Cardiac fibroblast (primary cell): Measurements from ENCODE around the gene ZBTB20.

ENCODE experiments used
- DNase-seq, 2 donors: peaks; one replicate each; pipeline versions ENCODE4 v3.0.0 to v3.0.0-alpha.2; 2010; ENCODE audit warnings: low read depth in 2 of 2
- H3K4me3 ChIP-seq, 2 donors: replicated peaks in 1 of 2; 1 replicate in 1 of 2; 2 replicates in 1 of 2; pipeline ENCODE4 v1.5.1; 2011; ENCODE audit warnings: low read depth in 2 of 2, low read length in 2 of 2, mild to moderate bottlenecking in 2 of 2, moderate library complexity in 1 of 2
- CTCF ChIP-seq: IDR thresholded peaks from one replicate; pipeline ENCODE4 v1.5.1; 2011; ENCODE audit warnings: low read depth, mild to moderate bottlenecking, low read length, inconsistent platforms

The ZBTB20 gene

DNA sequence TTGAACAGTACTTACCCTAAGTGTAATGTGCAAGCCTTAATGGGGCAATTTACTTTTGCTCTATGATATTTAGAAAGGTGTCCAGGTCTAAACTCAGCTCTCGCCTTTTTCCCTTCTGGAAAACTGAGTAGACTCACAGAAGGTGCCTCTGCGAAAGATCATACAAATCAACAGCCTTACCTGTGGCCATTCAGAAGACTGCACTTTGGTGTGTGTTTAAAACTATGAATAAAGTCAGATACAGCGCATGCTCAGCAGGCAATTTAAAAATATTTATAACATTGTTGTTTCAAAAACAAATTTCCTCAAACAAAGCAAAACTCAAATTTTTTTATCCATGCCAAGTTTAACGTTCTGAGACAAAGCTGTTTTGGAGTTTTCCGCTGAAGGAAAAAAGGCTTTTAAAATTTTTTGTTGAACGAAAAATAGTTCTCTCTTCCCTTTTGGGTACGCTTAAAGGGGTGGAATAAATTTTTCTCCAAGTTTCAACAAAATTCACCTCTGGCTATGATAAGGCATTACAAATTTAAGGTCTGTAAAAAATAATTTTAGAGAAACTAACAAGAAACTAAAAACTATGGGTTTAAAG, 697.0 kb downstream of the ZBTB20 start:
- TF ChIP-seq CTCF: no peak
- DNase-seq: no peak
- H3K4me3 ChIP-seq: no peak overlapping the region

GRCh38 chr3:114449271-114450007, 697.6 kb downstream of the ZBTB20 start:
- H3K4me3 ChIP-seq: no peak overlapping the region
- TF ChIP-seq CTCF: no peak
- DNase-seq: no peak

DNA sequence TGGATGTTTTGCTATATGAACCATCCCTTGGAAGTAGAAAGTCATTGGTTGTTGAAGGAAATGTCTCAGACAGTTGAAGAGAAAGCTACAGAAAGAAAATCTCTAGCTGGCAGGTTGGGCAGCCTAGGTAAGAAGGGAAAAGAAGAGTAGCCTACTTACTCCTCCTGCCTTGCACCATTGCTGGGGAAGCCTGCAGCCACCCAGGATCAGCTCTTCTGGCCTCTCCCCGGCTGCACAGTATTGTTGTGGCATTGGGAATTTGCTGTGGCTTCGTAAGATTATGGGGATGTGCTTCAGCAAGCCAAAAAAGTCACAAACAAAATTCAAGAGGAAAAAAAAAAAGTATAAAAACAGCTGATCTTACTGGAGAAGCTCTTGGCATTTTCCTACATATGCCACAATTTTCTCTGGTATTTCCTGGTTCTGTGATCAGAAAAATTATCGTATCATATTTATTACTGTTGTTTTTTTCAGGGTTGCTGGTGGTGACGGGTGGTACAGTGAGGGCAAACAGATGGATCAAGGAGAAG, 699.1 kb downstream of the ZBTB20 start:
- DNase-seq: no peak
- H3K4me3 ChIP-seq: no peak overlapping the region
- TF ChIP-seq CTCF: no peak

DNA sequence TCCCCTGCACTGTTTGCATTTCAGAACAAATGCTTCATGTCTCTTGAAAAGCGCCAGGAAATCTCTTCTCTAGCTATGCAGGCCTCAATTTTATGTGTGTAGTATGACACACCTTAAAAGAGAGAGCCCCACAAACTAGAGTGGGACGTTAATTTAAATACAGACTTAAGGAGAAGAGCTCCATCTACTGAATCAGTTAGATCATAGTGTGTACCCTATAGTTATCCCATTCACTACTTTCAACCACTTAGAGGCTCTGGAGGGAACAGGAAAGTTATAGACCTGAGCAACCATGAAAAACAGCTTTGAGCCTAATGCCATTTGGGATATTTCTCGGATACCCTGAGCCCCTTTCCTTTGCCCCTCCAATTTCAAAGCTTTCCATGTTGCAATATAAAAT, 699.5 kb downstream of the ZBTB20 start:
- TF ChIP-seq CTCF: no peak
- DNase-seq: no peak
- H3K4me3 ChIP-seq: no peak overlapping the region

DNA sequence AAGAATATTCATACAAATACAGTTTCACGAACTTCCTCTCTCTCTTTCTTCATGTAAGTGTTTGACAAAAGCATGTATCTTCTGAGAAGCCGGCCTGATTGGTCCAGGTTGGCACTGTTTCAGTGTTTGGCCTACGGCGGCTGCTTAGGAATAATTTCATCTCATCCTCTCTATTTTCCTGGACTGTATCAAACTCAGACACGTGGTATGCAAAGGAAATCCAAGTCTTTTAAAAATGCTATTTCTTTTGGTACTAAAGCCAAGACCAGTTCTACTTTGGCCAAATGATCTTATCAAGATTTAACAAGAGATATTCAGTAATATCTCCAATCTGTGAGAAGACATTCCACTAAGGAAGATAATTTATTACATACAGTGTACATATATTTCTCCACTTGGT, 700.5 kb downstream of the ZBTB20 start:
- no peak overlapping the region for H3K4me3 ChIP-seq
- no peak for DNase-seq
- TF ChIP-seq CTCF: no peak

DNA sequence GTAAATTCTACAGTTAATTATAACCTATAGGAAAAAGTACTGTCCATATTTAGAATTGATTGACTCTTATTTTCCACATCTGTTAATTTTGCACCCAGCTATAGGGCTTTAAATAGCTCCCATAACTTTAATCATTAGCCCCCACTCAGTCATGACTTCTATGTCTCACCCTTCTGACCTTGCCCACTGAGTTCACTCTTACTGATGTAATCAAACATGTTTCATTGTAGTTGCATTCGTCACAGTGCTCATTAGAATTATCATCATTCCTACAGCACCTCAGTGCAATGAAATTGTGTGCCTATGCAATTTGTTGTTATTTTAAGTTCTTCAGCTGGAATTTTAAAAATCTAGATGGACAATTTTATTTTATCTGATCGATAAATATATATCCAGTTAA, 701.9 kb downstream of the ZBTB20 start:
- TF ChIP-seq CTCF: no peak
- H3K4me3 ChIP-seq: no peak overlapping the region
- DNase-seq: peak in 1 of 2 donors; percentile 19
